ENCODE measurements around the gene PEX10.

The PEX10 gene

DNA sequence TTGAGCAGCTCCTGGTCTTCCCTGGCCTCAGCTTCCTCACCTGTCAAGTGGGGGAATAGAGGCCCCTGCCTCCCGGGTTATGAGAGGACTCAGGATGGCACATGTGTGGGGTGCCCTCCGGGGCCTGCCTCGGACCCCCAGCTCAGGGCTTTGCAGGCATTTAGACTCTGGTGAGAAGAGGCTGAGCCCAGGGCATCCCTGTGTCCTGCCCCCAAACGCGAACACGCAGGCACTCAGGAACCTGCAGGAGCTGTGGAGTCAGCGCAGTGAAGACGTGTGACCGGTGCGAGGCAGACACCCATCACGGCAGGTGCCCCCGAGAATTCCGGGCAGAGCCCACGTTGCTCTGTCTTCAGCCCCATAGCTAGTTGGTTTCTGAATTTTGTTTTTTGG, 5.5 kb upstream of the PEX10 start:
- Histone ChIP-seq H3K9me3 (ENCODE audit: insufficient read depth, low read length, severe bottlenecking) (no peaks in the 10 kb centered on the region), H3K36me3 (ENCODE audit: insufficient read depth, low read length) (no peaks in the 10 kb centered on the region), H3K79me2 (ENCODE audit: insufficient read depth, low read length) (peaks cover 3% of the 10 kb centered on the region), H3K4me2 (ENCODE audit: insufficient read depth, low read length) (no peak overlapping the region), H3K9ac (ENCODE audit: low read depth, low read length) (no peak overlapping the region), H3K4me3 (ENCODE audit: low read depth in 1 of 2, low read length in 2 of 2) (no peak overlapping the region), H3K27me3 (ENCODE audit: insufficient read depth, low read length, poor library complexity) (no peaks in the 10 kb centered on the region), H2AFZ (ENCODE audit: low read depth, low read length) (no peak overlapping the region), H3K4me1 (ENCODE audit: insufficient read depth, low read length) (peaks cover 28% of the 10 kb centered on the region), H4K20me1 (ENCODE audit: insufficient read depth, low read length) (peaks cover 3% of the 10 kb centered on the region; the same call in 1 of the 2 replicates), H3K27ac (ENCODE audit: low read length) (no peak overlapping the region)
- TF ChIP-seq EZH2 (IDR thresholded peaks at IDR 0.05; ENCODE audit: borderline replicate concordance, low read depth, low read length, severe bottlenecking): no peak
- TF ChIP-seq, protein P1, sequence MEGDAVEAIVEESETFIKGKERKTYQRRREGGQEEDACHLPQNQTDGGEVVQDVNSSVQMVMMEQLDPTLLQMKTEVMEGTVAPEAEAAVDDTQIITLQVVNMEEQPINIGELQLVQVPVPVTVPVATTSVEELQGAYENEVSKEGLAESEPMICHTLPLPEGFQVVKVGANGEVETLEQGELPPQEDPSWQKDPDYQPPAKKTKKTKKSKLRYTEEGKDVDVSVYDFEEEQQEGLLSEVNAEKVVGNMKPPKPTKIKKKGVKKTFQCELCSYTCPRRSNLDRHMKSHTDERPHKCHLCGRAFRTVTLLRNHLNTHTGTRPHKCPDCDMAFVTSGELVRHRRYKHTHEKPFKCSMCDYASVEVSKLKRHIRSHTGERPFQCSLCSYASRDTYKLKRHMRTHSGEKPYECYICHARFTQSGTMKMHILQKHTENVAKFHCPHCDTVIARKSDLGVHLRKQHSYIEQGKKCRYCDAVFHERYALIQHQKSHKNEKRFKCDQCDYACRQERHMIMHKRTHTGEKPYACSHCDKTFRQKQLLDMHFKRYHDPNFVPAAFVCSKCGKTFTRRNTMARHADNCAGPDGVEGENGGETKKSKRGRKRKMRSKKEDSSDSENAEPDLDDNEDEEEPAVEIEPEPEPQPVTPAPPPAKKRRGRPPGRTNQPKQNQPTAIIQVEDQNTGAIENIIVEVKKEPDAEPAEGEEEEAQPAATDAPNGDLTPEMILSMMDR (IDR thresholded peaks at IDR 0.05; ENCODE audit: borderline replicate concordance, extremely low read depth, low read length, poor library complexity, severe bottlenecking): no peak
- DNase-seq (no peak), ATAC-seq (ENCODE audit: insufficient read depth, low read depth) (no peak)

DNA sequence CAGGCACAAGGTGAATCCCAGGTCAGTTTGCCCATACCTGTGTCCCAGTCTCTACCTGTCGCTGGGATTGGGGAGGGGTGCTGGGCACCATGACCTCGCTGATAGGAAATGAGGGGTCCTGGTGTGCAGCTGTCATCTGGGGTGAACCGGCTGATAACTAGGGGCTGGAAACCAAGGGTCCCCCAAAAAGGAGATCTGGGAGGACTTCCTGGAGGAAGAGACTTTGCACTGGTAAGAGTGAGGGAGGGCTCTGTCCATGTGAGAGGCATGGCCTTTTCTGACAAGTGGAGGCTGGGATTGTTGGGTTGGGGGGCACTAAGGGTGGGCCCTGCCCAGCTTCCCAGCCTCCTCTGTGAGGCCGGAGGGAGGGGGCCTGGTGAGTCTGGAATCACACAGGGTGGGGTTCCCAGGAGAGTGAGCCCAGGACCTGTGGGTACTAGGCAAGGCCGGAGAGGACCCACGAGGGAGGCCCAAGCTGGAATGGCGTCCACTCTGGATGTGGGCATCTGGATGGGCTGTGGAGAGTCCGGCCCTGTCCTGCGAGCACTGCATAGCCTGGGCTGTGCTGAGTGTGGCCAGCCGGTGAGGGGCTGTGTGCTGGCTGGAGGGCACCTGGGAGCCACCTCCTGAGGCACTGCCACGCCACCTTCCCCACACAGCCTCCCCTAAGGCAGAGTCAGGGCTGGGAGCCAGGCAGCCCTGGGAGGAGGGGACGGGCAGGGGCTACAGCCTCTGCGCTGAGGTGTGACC, 4.9 kb upstream of the PEX10 start:
- DNase-seq (no peak), ATAC-seq (ENCODE audit: insufficient read depth, low read depth) (no peak)
- no peak overlapping the region for H3K4me3 ChIP-seq (ENCODE audit: low read depth in 1 of 2, low read length in 2 of 2)
- peaks cover 29% of the 10 kb centered on the region for H3K4me1 ChIP-seq (ENCODE audit: insufficient read depth, low read length)
- H3K27me3 ChIP-seq (ENCODE audit: insufficient read depth, low read length, poor library complexity): no peaks in the 10 kb centered on the region
- H3K36me3 ChIP-seq (ENCODE audit: insufficient read depth, low read length): no peaks in the 10 kb centered on the region; the same call in 1 of the 2 replicates
- no peak overlapping the region for H3K4me2 ChIP-seq (ENCODE audit: insufficient read depth, low read length)
- H3K9ac ChIP-seq (ENCODE audit: low read depth, low read length): no peak overlapping the region
- no peaks in the 10 kb centered on the region for H3K9me3 ChIP-seq (ENCODE audit: insufficient read depth, low read length, severe bottlenecking)
- peaks cover 3% of the 10 kb centered on the region; the same call in 1 of the 2 replicates for H4K20me1 ChIP-seq (ENCODE audit: insufficient read depth, low read length)
- peaks cover 3% of the 10 kb centered on the region for H3K79me2 ChIP-seq (ENCODE audit: insufficient read depth, low read length)
- H3K27ac ChIP-seq (ENCODE audit: low read length): no peak overlapping the region
- H2AFZ ChIP-seq (ENCODE audit: low read depth, low read length): no peak overlapping the region
- TF ChIP-seq, protein P1 (IDR thresholded peaks at IDR 0.05; ENCODE audit: borderline replicate concordance, extremely low read depth, low read length, poor library complexity, severe bottlenecking): no peak
- no peak for TF ChIP-seq EZH2 (IDR thresholded peaks at IDR 0.05; ENCODE audit: borderline replicate concordance, low read depth, low read length, severe bottlenecking)

GRCh38 chr1:2416403-2416802, 4.0 kb upstream of the PEX10 start:
- ATAC-seq (ENCODE audit: insufficient read depth, low read depth) (0 out of 3 replicates have a peak, but pooled peaks have one; percentile 13), DNase-seq (peak; percentile 58)
- H3K9me3 ChIP-seq (ENCODE audit: insufficient read depth, low read length, severe bottlenecking): no peaks in the 10 kb centered on the region
- peaks cover 34% of the 10 kb centered on the region for H3K4me1 ChIP-seq (ENCODE audit: insufficient read depth, low read length)
- no peaks in the 10 kb centered on the region; the same call in 1 of the 2 replicates for H3K36me3 ChIP-seq (ENCODE audit: insufficient read depth, low read length)
- no peaks in the 10 kb centered on the region for H3K27me3 ChIP-seq (ENCODE audit: insufficient read depth, low read length, poor library complexity)
- peaks cover 10% of the 10 kb centered on the region for H3K79me2 ChIP-seq (ENCODE audit: insufficient read depth, low read length)
- H2AFZ ChIP-seq (ENCODE audit: low read depth, low read length): no peak overlapping the region
- no peak overlapping the region for H3K27ac ChIP-seq (ENCODE audit: low read length)
- TF ChIP-seq EZH2 (IDR thresholded peaks at IDR 0.05; ENCODE audit: borderline replicate concordance, low read depth, low read length, severe bottlenecking): no peak
- TF ChIP-seq, protein P1 (IDR thresholded peaks at IDR 0.05; ENCODE audit: borderline replicate concordance, extremely low read depth, low read length, poor library complexity, severe bottlenecking): no peak
- peaks cover 3% of the 10 kb centered on the region; the same call in 1 of the 2 replicates for H4K20me1 ChIP-seq (ENCODE audit: insufficient read depth, low read length)
- no peak overlapping the region for H3K9ac ChIP-seq (ENCODE audit: low read depth, low read length)
- H3K4me2 ChIP-seq (ENCODE audit: insufficient read depth, low read length): no peak overlapping the region
- no peak overlapping the region for H3K4me3 ChIP-seq (ENCODE audit: low read depth in 1 of 2, low read length in 2 of 2)

Measured in DND-41 (cell line).